Measurements from ENCODE around the gene EXOC6B. TPM values are rescaled to one million over a fixed set of nuclear protein-coding genes. Genes with fewer than 3 reads are reported as not detected.
A peak's percentile ranks its signal among the peaks of the same experiment; 100 is the strongest.

The EXOC6B gene
- total and polyA plus RNA-seq, 9 of the 15 experiments (the other 6 are each of a cell fraction or from before 2014, with no cell fraction given), result 0.28 to 4.2 (median 2.0) TPM

- TF ChIP-seq HEY1 (CRISPR knock-in tag; IDR thresholded peaks at IDR 0.05; ENCODE audit: borderline replicate concordance) (no peak), ERF (CRISPR knock-in tag; IDR thresholded peaks at IDR 0.05) (no peak), THAP12 (CRISPR knock-in tag; IDR thresholded peaks at IDR 0.05) (no peak), ELK1 (CRISPR knock-in tag; IDR thresholded peaks at IDR 0.05) (no peak), ZKSCAN3 (CRISPR knock-in tag; IDR thresholded peaks at IDR 0.05) (no peak), SAFB2 (IDR thresholded peaks at IDR 0.05; ENCODE audit: borderline replicate concordance, low read depth, low read length, severe bottlenecking) (no peak), ARHGAP35 (IDR thresholded peaks at IDR 0.05; ENCODE audit: partially characterized antibody) (no peak), RNF2 (IDR thresholded peaks at IDR 0.05) (peak; percentile 93), ZNF655 (CRISPR knock-in tag; IDR thresholded peaks at IDR 0.05) (no peak), ZNF717 (CRISPR knock-in tag; IDR thresholded peaks at IDR 0.05) (no peak), ATF2 (CRISPR knock-in tag; IDR thresholded peaks at IDR 0.05) (no peak), POU5F1 (IDR thresholded peaks at IDR 0.05; ENCODE audit: borderline replicate concordance, low read depth, low read length, partially characterized antibody) (no peak), MBD1 (CRISPR knock-in tag; IDR thresholded peaks at IDR 0.05) (no peak), HOXB6 (CRISPR knock-in tag; IDR thresholded peaks at IDR 0.05; ENCODE audit: borderline replicate concordance) (no peak), ETV6 (IDR thresholded peaks at IDR 0.05; ENCODE audit: borderline replicate concordance in 1 of 2, low read depth in 2 of 2, low read length in 1 of 2) (no peak; a peak in 1 of 4 replicates), ETV6 (CRISPR knock-in tag; IDR thresholded peaks at IDR 0.05; ENCODE audit: borderline replicate concordance) (no peak), ZBTB1 (CRISPR knock-in tag; IDR thresholded peaks at IDR 0.05; ENCODE audit: borderline replicate concordance, low read depth) (no peak), ESRRB (CRISPR knock-in tag; IDR thresholded peaks at IDR 0.05; ENCODE audit: borderline replicate concordance) (no peak), NR2F6 (CRISPR knock-in tag; IDR thresholded peaks at IDR 0.05) (no peak), GABPB1 (CRISPR knock-in tag; IDR thresholded peaks at IDR 0.05) (no peak), ZNF41 (CRISPR knock-in tag; conservative IDR thresholded peaks at IDR 0.05) (0 out of 2 replicates have a peak, but pooled peaks have one; percentile 26)
These were observed 282.2 kb downstream of the EXOC6B start (continued) for GRCh38 chr2:72543497-72544216.

Data from K562 (cell line).